CD14-positive monocyte (primary cell): ENCODE measurements around the gene IER2. TPM values are rescaled to one million over a fixed set of nuclear protein-coding genes. Genes with fewer than 3 reads are reported as not detected.

ENCODE experiments used
- DNase-seq, 3 donors: peaks; one replicate each; pipeline ENCODE4 v3.0.0-alpha.2; 2011 to 2022
- H2AFZ ChIP-seq: 2 replicates; pipeline ENCODE4 v1.6.0; 2012; ENCODE audit warnings: mild to moderate bottlenecking, low read depth, low read length, inconsistent platforms; ENCODE audit not compliant: insufficient read depth, poor library complexity, severe bottlenecking
- H3K27ac ChIP-seq, 2 donors: 1 replicate in 1 of 2; 2 replicates in 1 of 2; pipeline ENCODE4 v1.5.1; 2012 to 2013; ENCODE audit warnings: low read length in 2 of 2, control low read depth in 1 of 2, inconsistent platforms in 1 of 2, low read depth in 1 of 2, mild to moderate bottlenecking in 1 of 2
- H3K27me3 ChIP-seq, 2 donors: one replicate each; pipeline versions ENCODE4 v1.6.0 to v1.6.1; 2011 to 2013; ENCODE audit warnings: low read length in 2 of 2; ENCODE audit not compliant: control insufficient read depth in 2 of 2, insufficient read depth in 2 of 2
- H3K36me3 ChIP-seq, 2 donors: replicated peaks in 1 of 2; 1 replicate in 1 of 2; 2 replicates in 1 of 2; pipeline versions ENCODE4 v1.5.1 to v1.6.1; 2012 to 2013; ENCODE audit warnings: low read length in 2 of 2, control low read depth in 1 of 2, inconsistent platforms in 1 of 2, mild to moderate bottlenecking in 1 of 2; ENCODE audit not compliant: insufficient read depth in 2 of 2, control insufficient read depth in 1 of 2
- H3K4me1 ChIP-seq, 2 donors: 1 replicate in 1 of 2; 2 replicates in 1 of 2; pipeline versions ENCODE4 v1.5.1 to v1.6.1; 2012 to 2013; ENCODE audit warnings: low read length in 2 of 2, control low read depth in 1 of 2, inconsistent platforms in 1 of 2, mild to moderate bottlenecking in 1 of 2, moderate library complexity in 1 of 2; ENCODE audit not compliant: insufficient read depth in 2 of 2, control insufficient read depth in 1 of 2
- H3K4me2 ChIP-seq: replicated peaks from 2 replicates; pipeline ENCODE3; 2012; ENCODE audit warnings: low read length, moderate library complexity, mild to moderate bottlenecking; ENCODE audit not compliant: poor library complexity, severe bottlenecking; ENCODE audit errors: extremely low read depth
- H3K4me3 ChIP-seq, 3 experiments: fragments of 200-600 bp in 1 of 3; sonication (generic) in 1 of 3; replicated peaks in 1 of 3; 1 replicate in 2 of 3; 2 replicates in 1 of 3; pipeline ENCODE4 v1.5.1; 2011 to 2013; ENCODE audit warnings: low read length in 3 of 3, mild to moderate bottlenecking in 3 of 3, control low read depth in 2 of 3, low read depth in 2 of 3, inconsistent platforms in 1 of 3, moderate library complexity in 1 of 3
- H3K79me2 ChIP-seq: 2 replicates; pipeline ENCODE4 v1.6.0; 2012; ENCODE audit warnings: mild to moderate bottlenecking, control low read depth, inconsistent platforms, low read length, moderate library complexity; ENCODE audit not compliant: insufficient read depth
- H3K9ac ChIP-seq: 2 replicates; pipeline ENCODE4 v1.6.0; 2017; ENCODE audit warnings: low read length, mild to moderate bottlenecking; ENCODE audit not compliant: insufficient read depth, poor library complexity, severe bottlenecking
- H3K9me3 ChIP-seq, 2 donors: replicated peaks in 1 of 2; 1 replicate in 1 of 2; 2 replicates in 1 of 2; pipeline versions ENCODE4 v1.5.1 to v1.6.1; 2012 to 2013; ENCODE audit warnings: low read length in 2 of 2, control low read depth in 1 of 2; ENCODE audit not compliant: control insufficient read depth in 1 of 2, insufficient read depth in 1 of 2
- H4K20me1 ChIP-seq: 2 replicates; pipeline ENCODE4 v1.6.0; 2012; ENCODE audit warnings: mild to moderate bottlenecking, low read length, control low read depth, moderate library complexity; ENCODE audit not compliant: insufficient read depth
- H3K27ac Mint-ChIP-seq, 7 donors: one replicate each; pipeline ENCODE4 v1.8.0; 2020; ENCODE audit warnings: mild to moderate bottlenecking in 7 of 7, mixed read lengths in 7 of 7, moderate library complexity in 6 of 7, inconsistent platforms in 2 of 7
- H3K27me3 Mint-ChIP-seq, 3 donors: one replicate each; pipeline ENCODE4 v1.8.0; 2021 to 2022; ENCODE audit warnings: low read depth in 3 of 3, mild to moderate bottlenecking in 3 of 3, mixed read lengths in 3 of 3, moderate library complexity in 3 of 3, inconsistent platforms in 1 of 3
- H3K36me3 Mint-ChIP-seq, 2 donors: one replicate each; pipeline ENCODE4 v1.8.0; 2020; ENCODE audit warnings: mixed read lengths in 2 of 2, inconsistent platforms in 1 of 2, mild to moderate bottlenecking in 1 of 2
- H3K4me1 Mint-ChIP-seq: one replicate; pipeline ENCODE4 v1.8.0; 2020; ENCODE audit warnings: mild to moderate bottlenecking, mixed read lengths
- H3K4me3 Mint-ChIP-seq, 2 donors: one replicate each; pipeline ENCODE4 v1.8.0; 2020; ENCODE audit warnings: mild to moderate bottlenecking in 2 of 2, mixed read lengths in 2 of 2, moderate library complexity in 1 of 2
- H3K9me3 Mint-ChIP-seq, 7 donors: one replicate each; pipeline ENCODE4 v1.8.0; 2020 to 2022; ENCODE audit warnings: mixed read lengths in 7 of 7, mild to moderate bottlenecking in 6 of 7, moderate library complexity in 6 of 7, inconsistent platforms in 2 of 7
- WGBS: methylation state at CpG from one replicate; pipeline ENCODE4 v1.1.5; 2013; ENCODE audit warnings: missing lambda C conversion rate; ENCODE audit not compliant: insufficient coverage; 5-methylcytosine and 5-hydroxymethylcytosine counted together
- intact Hi-C, 2 donors: fragments of 100-400 bp; cut with micrococcal nuclease; formaldehyde crosslinking; loops; one replicate each; pipeline versions ENCODE4 v1.15.0 to v1.15.1; 2023
- polyA plus RNA-seq, 3 donors: library from polyadenylated mRNA; depleted of rRNA in 1 of 3; unstranded in 2 of 3; stranded (reverse) in 1 of 3; fragments of 300-500 nt in 2 of 3; fragments of >200 nt in 1 of 3; fragmentation: Illumina TruSeq in 2 of 3; gene quantifications; 1 replicate in 2 of 3; 2 replicates in 1 of 3; pipeline ENCODE4 v1.2.3, GENCODE V29; 2012 to 2021
- TF ChIP-seq, protein P1 (sequence below): fragments of 200-600 bp; IDR thresholded peaks from one replicate; pipeline ENCODE4 v1.8.0; 2022; ENCODE audit warnings: antibody characterized with exemption, mild to moderate bottlenecking

IER2 gene
- polyA plus RNA-seq, 3 donors = 355 to 804 (median 601) TPM

DNA sequence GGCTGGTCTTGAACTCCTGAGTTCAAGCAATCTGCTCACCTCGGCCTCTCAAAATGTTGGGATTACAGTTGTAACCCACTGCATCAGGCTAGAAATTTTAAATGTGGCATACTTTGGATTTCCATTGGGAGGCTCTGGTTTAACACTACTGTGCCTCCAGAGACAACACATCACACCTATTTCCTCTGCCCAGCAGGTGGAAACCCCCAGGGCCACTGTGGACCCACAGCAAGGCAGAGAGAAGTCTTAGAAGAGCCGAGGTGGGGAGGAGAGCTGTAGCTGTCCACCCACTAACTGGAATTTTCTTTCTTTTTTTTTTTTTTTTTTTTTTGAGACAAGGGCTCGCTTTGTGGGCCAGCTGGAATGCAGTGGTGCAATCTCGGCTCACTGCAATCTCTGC lies 39.4 kb downstream of the IER2 start:
- peaks cover 10% of the 10 kb centered on the region for H3K4me1 Mint-ChIP-seq

DNA sequence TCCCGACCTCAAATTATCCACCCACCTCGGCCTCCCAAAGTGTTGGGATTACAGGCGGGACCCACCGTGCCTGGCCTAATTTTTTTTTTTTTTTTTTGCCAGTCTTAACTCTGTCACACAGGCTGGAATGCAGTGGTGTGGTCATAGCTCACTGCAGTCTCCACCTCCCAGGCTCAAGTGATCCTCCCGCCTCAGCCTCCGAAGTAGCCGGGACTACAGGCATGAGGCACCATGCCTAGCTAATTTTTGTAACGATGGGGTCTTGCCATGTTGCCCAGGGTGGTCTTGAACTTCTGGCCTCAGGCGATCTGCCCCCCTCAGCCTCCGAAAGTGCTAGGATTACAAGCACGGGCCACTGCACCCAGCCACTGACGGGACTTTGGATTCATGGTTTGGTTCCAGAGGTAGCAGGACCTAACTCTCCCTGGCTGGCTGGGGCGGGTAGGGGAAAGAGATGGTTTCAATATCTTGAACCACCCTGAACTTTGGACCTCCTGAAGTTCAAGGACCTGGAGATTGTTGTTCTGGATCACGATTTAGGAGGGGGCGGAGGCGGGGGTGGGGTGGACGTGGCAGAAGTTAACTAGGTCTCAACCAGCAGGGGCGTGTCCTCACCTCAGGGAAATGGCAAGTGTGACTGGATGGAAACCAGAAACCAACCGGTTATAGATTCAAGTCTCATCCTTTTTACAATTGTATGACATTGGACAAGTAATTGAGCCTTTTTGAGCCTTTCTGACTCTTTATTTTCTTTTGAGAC lies 40.8 kb downstream of the IER2 start:
- Mint-ChIP-seq H3K27ac (no peak overlapping the region), H3K27me3 (peaks cover 0 to 4% (median 2%) of the 10 kb centered on the region in 3 donors), H3K4me1 (peaks cover 10% of the 10 kb centered on the region), H3K4me3 (no peak overlapping the region), H3K9me3 (peaks cover 0 to 2% (median 0%) of the 10 kb centered on the region in 7 donors), H3K36me3 (no peaks in the 10 kb centered on the region)
- no peak overlapping the region for H3K4me3 ChIP-seq
- H4K20me1 ChIP-seq = no peaks in the 10 kb centered on the region
- H3K79me2 ChIP-seq = no peaks in the 10 kb centered on the region
- H3K9ac ChIP-seq = no peak overlapping the region
- no peaks in the 10 kb centered on the region for H3K27me3 ChIP-seq
- intact Hi-C loops = loop anchor here in 1 of 2 donors (5.0 kb wide), 1 partner anchor 71 kb away; no protein-coding TSS in a partner anchor
- no peaks in the 10 kb centered on the region for H3K9me3 ChIP-seq
- DNase-seq = no peak
- H3K36me3 ChIP-seq = no peaks in the 10 kb centered on the region
- no peak overlapping the region for H2AFZ ChIP-seq
- peaks cover 0 to 5% of the 10 kb centered on the region in 2 donors for H3K4me1 ChIP-seq
- H3K4me2 ChIP-seq = no peak overlapping the region
- H3K27ac ChIP-seq = no peak overlapping the region
- WGBS = 94% methylated on average over 15 of the region's 19 CpGs
- TF ChIP-seq, protein P1, sequence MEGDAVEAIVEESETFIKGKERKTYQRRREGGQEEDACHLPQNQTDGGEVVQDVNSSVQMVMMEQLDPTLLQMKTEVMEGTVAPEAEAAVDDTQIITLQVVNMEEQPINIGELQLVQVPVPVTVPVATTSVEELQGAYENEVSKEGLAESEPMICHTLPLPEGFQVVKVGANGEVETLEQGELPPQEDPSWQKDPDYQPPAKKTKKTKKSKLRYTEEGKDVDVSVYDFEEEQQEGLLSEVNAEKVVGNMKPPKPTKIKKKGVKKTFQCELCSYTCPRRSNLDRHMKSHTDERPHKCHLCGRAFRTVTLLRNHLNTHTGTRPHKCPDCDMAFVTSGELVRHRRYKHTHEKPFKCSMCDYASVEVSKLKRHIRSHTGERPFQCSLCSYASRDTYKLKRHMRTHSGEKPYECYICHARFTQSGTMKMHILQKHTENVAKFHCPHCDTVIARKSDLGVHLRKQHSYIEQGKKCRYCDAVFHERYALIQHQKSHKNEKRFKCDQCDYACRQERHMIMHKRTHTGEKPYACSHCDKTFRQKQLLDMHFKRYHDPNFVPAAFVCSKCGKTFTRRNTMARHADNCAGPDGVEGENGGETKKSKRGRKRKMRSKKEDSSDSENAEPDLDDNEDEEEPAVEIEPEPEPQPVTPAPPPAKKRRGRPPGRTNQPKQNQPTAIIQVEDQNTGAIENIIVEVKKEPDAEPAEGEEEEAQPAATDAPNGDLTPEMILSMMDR = no peak

More for the DNA sequence above, 39.4 kb downstream of the IER2 start:
- Histone ChIP-seq H4K20me1 (no peaks in the 10 kb centered on the region), H3K9me3 (no peaks in the 10 kb centered on the region), H3K4me2 (no peak overlapping the region), H3K27ac (no peak overlapping the region), H3K36me3 (no peaks in the 10 kb centered on the region), H3K27me3 (no peaks in the 10 kb centered on the region), H2AFZ (no peak overlapping the region), H3K79me2 (no peaks in the 10 kb centered on the region), H3K4me3 (no peak overlapping the region), H3K9ac (no peak overlapping the region), H3K4me1 (peaks cover 0 to 5% of the 10 kb centered on the region in 2 donors)
- intact Hi-C loops = no loop called here
- H3K4me3 Mint-ChIP-seq = no peak overlapping the region
- H3K27ac Mint-ChIP-seq = no peak overlapping the region
- DNase-seq = no peak
- WGBS = 88% methylated on average over 3 of the region's 4 CpGs
- peaks cover 0 to 5% (median 1%) of the 10 kb centered on the region in 7 donors for H3K9me3 Mint-ChIP-seq
- H3K27me3 Mint-ChIP-seq = peaks cover 0 to 4% (median 2%) of the 10 kb centered on the region in 3 donors
- TF ChIP-seq, protein P1 = no peak
- no peaks in the 10 kb centered on the region for H3K36me3 Mint-ChIP-seq
